Occipital lobe (tissue), 2 donors: ENCODE data around the gene SCARF2. TPM values are rescaled to one million over a fixed set of nuclear protein-coding genes. Genes with fewer than 3 reads are reported as not detected.
"Not testable (repeated sequence)": the region's sequence is repeated elsewhere in the genome, so short reads cannot be mapped to it uniquely, and the experiment has no call there.

ENCODE experiments used
- DNase-seq: peaks from one replicate; lab custom pipeline; 2025; lab: John Stamatoyannopoulos, UW
- total RNA-seq: library from RNA; depleted of rRNA; stranded (reverse); fragments of >200 nt; gene quantifications from one replicate; pipeline ENCODE4 v1.2.3, GENCODE V29; 2014

Gene SCARF2, protein sequence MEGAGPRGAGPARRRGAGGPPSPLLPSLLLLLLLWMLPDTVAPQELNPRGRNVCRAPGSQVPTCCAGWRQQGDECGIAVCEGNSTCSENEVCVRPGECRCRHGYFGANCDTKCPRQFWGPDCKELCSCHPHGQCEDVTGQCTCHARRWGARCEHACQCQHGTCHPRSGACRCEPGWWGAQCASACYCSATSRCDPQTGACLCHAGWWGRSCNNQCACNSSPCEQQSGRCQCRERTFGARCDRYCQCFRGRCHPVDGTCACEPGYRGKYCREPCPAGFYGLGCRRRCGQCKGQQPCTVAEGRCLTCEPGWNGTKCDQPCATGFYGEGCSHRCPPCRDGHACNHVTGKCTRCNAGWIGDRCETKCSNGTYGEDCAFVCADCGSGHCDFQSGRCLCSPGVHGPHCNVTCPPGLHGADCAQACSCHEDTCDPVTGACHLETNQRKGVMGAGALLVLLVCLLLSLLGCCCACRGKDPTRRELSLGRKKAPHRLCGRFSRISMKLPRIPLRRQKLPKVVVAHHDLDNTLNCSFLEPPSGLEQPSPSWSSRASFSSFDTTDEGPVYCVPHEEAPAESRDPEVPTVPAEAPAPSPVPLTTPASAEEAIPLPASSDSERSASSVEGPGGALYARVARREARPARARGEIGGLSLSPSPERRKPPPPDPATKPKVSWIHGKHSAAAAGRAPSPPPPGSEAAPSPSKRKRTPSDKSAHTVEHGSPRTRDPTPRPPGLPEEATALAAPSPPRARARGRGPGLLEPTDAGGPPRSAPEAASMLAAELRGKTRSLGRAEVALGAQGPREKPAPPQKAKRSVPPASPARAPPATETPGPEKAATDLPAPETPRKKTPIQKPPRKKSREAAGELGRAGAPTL
- total RNA-seq = 1.7 TPM

DNA sequence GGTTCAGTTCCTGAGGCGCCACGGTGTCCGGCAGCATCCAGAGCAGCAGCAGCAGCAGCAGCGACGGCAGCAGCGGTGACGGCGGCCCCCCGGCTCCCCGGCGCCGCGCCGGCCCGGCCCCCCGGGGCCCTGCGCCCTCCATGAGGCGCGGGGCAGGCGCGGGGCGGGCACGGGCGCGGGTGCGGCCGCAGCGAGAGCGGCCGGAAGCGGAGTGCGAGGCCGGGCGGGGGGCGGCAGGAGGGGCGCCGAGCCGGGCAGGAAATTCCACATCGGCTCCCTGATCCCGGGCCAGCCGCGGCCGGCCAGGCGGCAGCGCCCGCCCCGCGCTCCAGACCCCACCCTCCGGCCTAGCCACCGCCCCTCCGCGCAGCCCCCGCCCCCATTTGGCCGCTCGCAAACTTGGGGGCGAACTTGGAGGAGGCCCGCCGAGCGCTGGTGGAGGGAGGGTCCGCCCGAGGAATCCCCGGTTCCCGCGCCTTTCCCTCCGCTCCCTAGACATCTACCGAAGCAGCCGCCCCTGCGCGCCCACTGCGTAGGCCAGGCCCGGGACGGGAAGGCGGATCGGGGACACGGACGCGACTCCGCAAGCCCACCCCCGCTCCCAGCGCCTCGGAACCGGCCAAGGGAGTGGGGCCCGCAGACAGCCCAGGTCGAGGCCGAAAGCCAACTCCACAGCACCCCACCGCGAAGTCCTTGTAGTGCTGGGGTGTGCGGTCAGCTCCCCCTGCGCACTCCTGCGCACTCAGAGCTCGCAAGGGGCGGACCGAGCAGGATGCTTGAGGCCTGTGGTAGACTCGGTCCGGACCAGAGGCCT is at the start of gene SCARF2:
Gene SCARF2, minus strand, starts transcription at position 213 of the 814 bp plus-strand sequence. Its CDS starts 71 bp downstream, at position 142.
- DNase-seq = no peak

DNA sequence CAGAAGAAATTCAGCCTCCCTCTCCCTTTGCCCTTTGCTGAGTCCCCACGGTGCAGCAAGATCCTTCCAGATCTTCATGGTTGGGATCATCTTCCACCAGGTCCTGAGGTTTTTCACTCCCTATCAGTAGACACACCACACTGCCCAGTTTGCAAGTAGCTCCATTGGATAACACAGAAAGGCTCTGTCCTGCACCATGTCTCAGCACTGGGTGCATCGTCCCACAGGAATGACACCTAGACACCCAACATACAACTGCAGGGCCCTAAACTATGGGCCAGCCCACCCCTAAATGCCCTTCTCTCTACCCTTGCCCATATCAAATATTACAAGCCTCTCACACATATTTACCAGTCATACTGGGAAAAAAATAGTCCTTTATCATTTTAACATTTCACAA is 48.6 kb upstream of the SCARF2 start:
- no peak for DNase-seq

DNA sequence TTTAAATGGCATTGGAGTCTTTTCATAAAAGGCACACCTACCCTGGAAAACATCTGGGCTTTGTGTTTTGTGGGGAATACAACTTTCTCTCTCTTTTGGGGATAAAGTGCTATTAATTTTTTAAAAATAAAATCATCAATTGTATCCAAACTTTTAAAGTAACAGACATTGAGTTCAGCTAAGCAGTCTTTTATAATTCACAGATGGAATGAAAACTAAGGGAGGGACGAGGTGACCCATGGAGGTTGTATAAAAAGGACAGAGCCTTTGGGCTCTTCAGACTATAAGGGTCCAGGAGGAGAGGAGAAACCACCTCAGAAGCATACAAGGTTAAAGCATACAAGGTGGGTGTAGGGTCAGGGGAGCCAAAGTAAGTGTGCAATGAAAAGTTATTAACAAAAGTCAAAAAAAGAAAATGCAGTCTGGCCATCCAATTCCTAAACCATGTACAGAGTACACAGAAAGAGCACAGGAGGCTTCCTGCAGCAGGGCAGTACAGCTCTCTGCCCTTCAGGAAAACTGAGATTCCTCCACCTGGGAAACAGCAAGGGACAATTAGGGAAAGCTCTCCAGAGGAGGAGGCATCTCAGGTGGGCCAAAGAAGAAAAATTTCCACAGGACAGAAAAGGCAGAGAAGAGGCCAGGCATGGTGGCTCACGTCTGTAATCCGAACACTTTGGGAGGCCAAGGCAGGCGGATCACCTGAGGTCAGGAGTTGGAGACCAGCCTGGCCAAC is 47.5 kb upstream of the SCARF2 start:
- no peak for DNase-seq

DNA sequence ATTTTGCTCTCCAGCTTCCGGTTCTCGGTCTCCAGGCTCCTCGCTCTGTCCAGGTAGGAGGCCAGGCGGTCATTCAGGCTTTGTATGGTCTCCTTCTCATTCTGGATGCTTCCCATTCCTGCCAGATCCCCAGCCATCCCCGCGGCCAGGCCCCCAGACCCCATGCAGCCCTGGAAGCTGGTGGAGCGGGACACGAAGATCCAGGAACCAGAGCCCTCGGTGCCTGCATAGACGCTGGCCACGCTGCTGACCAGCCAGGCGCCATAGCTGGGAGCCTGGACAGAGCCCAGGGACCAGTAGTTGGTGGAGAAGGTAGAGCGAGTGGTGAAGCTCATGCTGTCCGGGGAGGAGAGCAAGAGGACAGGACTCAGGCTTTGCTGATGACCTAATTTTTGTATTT is 46.1 kb upstream of the SCARF2 start:
- DNase-seq = no peak

DNA sequence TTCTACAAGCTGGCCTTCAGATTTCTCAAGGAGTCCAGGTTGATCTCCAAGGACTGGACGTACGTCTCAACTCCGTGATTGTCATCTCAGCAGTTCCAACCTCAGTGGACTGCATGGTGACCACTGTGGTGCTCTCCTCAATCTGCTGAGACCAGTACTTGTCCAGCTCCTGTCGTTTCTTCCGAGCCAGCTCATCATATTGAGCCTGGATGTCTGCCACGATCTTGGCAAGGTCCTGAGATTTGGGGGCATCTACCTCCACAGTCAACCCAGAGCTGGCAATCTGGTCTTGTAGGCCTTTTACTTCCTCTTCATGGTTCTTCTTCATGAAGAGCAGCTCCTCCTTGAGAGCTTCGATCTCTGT is 45.5 kb upstream of the SCARF2 start:
- not testable (repeated sequence) for DNase-seq

DNA sequence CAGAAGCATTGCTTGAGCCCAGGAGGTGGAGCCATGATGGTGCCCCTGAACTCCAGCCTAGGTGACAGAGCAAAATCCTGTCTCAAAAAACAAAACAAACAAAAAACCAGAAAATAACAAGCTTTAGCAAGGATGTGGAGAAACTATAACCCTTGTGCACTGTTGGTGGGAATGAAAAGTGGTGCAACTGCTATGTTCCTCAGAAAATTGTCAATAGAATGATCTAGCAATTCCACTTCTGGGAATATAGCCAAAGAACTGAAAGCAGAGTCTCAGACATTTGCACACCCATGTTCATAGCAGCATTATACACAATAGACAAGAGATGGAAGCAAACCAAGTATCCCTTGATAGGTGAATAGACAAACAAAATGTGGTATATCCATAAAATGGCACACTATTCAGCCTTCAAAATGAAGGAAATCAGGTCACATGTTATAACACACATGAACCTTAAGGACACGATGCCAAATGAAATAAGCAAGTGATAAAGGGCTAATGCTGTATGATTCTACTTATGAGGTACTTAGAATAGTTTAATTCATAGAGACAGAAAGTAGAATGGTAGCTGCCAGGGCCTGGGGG is 42.1 kb upstream of the SCARF2 start:
- DNase-seq = no peak

DNA sequence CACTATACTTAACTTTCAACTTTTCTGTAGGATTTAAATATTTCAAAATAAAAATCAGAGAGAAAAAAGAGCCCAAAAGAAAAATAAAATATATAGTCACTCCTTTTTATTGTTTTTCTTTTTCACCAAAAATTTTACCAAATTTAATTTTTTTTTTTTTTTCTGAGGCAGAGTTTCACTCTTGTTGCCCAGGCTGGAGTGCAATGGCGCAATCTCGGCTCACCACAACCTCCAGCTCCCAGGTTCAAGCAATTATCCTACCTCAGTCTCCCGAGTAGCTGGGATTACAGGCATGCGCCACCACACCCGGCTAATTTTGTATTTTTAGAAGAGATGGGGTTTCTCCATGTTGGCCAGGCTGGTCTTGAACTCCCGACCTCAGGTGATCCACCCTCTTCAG is 40.4 kb upstream of the SCARF2 start:
- DNase-seq = not testable (repeated sequence)

DNA sequence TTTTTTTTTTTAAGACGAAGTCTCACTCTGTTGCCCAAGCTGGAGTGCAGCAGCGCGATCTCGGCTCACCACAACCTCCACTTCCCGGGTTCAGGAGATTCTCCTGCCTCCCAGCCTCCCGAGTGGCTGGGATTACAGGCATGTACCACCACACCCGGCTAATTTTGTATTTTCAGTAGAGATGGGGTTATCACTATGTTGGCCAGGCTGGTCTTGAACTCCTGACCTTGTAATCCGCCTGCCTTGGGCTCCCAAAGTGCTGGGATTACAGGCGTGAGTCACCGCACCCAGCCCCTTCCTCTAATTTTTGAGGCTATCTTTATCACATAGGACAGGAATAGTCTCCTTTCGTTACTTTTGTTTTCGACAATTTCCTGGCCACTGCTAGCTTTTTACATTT is 37.9 kb upstream of the SCARF2 start:
- not testable (repeated sequence) for DNase-seq

DNA sequence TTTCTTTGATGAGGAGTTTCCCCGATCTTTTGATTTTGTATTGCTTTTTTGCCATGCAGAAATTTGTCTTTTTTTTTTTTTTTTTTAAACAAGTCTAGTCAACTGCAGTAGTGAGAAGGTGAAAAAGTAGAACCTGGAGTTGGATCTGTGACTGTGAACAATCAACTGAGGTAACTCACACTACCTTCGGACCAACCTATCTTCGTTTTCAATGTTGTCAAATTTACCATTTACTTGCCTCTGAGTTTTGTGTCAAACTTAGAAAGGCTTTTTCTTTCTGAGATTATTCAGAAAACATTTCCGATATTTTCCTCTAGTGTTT is 37.5 kb upstream of the SCARF2 start:
- no peak for DNase-seq

DNA sequence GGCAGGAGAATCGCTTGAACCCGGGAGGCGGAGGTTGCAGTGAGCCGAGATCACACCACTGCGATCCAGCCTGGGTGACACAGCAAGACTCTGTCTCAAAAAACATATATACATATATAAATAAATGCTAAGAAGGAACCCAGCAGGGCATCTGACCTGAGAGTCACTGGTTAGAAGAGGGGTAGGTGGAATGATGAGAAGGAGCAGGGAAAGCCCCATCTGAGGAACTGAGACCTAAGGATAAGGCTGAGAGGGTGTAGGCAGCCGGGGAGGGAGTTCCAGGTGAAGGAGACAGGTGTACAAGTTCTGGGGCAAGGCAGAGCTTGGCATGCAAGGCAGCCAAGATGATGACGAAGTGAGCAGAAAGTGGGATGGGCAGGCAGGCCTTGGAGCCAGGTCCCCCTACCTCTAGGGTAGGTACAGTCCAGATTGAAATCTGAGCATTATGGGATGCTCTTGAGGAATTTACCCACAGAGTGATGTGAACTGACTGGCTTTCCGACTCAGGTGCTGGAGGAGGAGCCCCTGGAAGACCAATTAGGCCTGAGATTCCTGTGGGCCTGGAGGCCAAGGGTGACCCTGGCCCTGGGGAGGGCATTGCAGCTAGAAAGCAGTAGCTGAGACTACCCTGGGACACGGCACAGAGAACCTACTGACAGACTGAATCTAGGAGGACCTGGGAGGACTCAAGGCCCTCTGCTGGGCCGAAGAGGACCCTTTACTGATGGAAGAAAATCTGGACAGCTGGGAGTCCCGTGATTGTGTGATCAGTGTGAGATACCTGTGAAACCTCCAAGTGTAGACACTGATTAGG is 35.2 kb upstream of the SCARF2 start:
- no peak for DNase-seq

DNA sequence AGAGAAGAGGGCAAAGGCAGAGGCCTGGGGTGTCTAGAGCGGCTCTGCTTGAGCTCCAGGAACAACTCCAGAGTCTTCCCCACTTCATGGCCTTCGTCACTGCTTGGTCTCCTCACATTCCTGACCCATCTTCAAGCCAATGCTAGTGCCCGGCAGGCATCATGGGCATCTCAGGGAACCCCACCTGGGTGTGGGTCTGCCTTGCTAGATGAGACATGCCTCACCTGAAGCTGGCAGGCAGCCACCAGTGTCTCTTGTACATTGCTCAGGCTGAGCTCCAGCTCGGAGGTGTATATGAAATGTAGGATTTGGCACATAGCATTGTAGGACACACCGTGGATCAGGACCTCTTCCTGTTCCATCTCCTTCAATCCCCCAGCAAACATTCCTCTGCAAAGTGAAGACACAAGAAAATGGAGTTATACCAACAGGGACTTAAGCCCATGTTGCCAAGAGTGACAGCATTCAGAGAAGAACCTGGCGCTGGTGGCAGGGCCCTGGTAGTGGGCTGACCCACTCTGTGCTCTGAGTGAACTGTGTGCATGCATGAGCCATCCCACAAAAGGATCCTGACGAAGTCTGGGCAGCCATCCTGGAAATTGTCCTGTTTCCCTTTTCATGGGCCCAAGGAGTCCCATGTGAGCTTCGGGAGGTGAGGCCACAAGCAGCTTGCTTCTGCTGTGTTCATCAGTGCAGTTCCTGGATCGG is 33.7 kb upstream of the SCARF2 start:
- no peak for DNase-seq

DNA sequence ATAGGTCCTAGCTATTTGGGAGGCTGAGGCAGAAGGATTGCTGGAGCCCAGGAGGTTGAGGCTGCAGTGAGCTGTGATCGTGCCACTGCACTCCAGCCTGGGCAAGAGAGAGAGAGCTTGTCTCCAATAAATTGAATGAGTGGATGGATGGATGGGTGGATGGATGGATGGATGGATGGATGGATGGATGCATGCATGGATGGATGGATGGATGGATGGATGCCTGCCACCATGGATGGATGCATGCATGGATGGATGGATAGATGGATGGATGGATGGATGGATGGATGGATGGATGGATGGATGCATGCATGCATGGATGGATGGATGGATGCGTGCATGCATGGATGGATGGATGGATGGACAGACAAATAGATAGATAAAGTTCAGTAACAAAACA is 32.9 kb upstream of the SCARF2 start:
- not testable (repeated sequence) for DNase-seq

DNA sequence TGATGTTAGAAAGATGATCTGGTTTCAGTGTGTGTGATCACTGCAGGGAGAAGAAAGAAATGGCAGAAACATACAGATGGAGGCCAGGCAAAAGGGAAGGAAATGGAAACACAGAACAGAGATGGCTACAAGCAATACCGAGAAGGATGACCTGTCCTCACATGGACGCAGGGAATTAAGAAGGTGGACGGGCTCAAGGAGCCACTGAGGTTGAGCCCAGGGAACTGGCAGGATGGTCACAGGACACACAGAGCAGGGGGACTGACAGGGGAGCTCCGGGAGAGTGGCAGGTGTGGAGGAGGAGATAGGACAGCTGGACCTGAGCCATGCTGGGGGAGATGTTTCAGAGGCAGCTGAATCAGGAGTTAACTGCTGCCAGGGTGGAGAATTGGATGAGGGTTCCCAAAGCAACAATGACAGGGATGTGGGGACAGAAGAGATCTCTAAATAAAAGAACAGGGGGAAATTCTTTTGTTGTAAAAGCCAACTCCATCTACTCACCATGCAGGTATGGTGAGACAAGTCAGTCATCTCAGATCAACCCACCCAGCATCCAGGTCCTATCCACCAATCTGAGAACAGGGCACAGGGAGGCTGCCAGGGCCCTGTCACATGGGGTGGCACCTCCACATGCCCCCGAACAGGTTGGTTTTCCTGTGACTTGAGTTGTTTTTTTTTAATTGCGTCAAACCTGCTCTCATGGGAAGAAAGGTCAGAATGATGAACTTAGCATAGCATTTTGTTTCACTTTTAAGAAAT is 31.7 kb upstream of the SCARF2 start:
- no peak for DNase-seq

DNA sequence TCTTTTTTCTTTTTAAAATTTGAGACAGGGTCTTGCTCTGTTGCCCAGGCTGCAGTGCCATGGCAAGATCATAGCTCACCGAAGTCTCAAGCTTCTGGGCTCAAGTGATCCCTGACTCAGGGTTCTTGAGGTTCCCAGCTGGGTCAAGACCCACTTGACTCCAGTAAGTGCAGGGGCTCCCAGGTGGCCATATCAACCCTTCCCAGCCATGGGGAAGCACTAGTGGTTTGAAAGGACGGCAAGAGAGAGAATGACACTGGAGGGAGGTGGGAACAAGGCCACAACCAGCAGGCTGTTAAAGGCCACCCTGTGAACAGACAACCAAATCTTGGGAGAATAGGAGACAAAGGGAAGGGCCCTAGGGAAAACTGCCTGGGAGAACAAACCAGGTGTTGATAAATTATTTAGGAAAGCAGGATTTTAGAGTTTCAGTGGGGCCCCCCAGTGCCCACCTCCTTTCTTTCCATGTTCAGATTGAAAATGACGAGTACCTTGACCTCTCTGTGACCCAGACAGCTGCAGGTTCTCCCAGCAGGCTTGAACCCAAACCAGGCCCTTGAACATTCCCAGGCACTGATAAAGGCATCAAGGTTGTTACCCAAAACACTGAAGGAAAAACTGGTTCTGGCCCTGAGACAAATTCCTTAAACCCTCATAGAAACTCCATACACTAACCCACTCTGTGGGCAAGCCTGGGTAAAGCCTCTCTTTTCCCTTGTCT is 29.2 kb upstream of the SCARF2 start:
- no peak for DNase-seq

DNA sequence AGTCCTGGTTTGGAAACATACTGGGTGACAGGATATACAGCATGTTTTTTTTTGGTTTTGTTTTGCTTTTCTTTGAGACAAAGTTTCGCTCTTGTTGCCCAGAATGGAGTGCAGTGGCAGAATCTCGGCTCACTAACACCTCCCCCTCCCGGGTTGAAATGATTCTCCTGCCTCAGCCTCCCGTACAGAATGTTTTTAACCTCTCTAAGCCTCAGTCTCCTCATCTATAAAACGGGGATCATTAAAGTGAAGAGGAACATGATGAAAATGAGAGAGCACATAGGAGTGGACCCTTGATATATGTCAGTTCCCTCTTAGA is 28.1 kb upstream of the SCARF2 start:
- DNase-seq = no peak

DNA sequence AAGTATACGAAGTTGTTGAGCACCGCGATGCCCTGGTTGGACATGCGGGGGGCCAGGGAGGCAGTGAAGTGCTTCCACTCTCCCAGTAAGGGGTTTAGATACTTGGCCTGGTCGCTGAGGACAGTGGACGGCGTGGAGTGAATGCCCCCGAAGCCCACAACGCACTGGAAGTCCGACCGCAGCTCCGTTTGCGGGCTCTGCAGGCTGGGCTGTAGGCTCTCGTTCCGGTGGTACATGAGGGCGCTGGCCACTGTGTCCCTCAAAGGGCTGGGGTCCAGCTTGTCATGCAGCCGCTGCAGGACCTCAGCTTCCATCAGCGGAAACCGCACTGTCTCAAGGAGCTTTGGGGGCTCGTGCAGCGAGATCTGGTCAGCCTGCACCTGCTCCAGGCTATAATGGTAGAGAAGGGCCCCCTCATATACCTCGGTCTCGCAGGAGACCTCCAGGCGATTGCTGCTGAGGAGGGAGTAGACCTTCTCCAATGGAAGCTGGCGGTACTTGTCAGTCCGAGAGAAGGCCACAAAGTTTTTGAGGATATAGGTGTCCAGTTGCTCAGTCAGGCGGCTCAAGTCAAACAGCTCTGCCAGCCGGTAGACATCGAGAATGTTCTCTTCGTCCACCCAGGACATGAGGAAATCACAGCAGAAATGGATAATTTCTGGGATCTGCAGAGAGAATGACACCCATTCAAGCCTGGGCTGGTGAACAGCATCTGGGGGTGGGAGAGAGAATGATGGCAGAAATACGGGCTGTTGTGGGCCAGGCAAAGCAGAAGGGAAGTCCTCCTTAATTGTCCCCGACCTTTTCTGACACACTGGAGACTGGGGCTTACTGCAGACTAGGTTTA is 27.5 kb upstream of the SCARF2 start:
- no peak for DNase-seq

DNA sequence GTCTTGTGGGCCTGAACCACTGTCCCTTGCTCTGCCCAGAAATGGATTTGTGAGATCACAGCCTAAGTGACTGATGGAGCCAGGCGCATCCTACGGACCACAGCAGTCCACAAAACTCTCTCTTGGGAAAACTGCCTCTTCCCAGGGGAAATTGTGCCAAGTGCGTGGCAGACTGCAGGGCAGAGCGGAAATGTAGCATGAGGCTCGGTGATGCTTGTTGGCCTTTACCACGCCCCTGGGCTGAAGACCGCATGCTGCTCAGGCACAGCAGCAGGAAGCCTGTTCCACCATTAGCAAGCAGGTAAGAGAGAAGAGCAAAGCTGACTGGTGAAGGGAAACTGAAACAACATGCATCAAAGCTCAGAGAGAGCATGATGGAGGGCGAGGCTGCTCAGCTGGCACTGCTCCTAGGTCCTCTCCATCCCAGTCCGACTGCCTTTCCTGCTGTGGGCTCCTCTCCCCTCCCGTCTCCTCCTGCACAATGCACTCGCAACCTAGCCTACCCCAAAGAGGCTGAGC is 26.5 kb upstream of the SCARF2 start:
- no peak for DNase-seq
